Neural cell (in vitro differentiated cells): Measurements from ENCODE around the gene KCNIP3. TPM values are rescaled to one million over a fixed set of nuclear protein-coding genes. Genes with fewer than 3 reads are reported as not detected.

Experiments used
- H2AFZ ChIP-seq: fragments of 200-600, 300-800 bp; sonication (generic), shearing (Covaris generic); 2 replicates; pipeline ENCODE4 v1.6.0; 2014; ENCODE audit warnings: low read depth, mild to moderate bottlenecking, antibody characterized with exemption, low read length, moderate library complexity
- H3F3A ChIP-seq: fragments of 200-600 bp; shearing (Covaris generic); 2 replicates; pipeline ENCODE4 v1.6.1; 2016; ENCODE audit warnings: mild to moderate bottlenecking, moderate library complexity, mixed read lengths, antibody characterized with exemption, low read length; ENCODE audit not compliant: insufficient read depth, poor library complexity, severe bottlenecking
- H3K27ac ChIP-seq: fragments of 200-600, 300-800 bp; sonication (generic), shearing (Covaris generic); 2 replicates; pipeline ENCODE4 v1.5.1; 2014; ENCODE audit warnings: mild to moderate bottlenecking, low read length, moderate library complexity
- H3K27me3 ChIP-seq: fragments of 300-800, 200-600 bp; sonication (generic), shearing (Covaris generic); 2 replicates; pipeline ENCODE4 v1.6.0; 2014; ENCODE audit warnings: mild to moderate bottlenecking, low read depth, low read length, moderate library complexity; ENCODE audit not compliant: insufficient read depth
- H3K36me3 ChIP-seq: fragments of 300-800, 200-600 bp; sonication (generic), shearing (Covaris generic); 2 replicates; pipeline ENCODE4 v1.5.1; 2014; ENCODE audit warnings: mild to moderate bottlenecking, antibody characterized with exemption, low read length, moderate library complexity; ENCODE audit not compliant: insufficient read depth
- H3K4me2 ChIP-seq: fragments of 300-800, 200-600 bp; sonication (generic), shearing (Covaris generic); 2 replicates; pipeline ENCODE4 v1.6.0; 2014; ENCODE audit warnings: mild to moderate bottlenecking, low read length
- H3K4me3 ChIP-seq: fragments of 300-800, 200-600 bp; sonication (generic), shearing (Covaris generic); 2 replicates; pipeline ENCODE4 v1.5.1; 2014; ENCODE audit warnings: mild to moderate bottlenecking, low read length, moderate library complexity
- H3K79me2 ChIP-seq: fragments of 200-600 bp; shearing (Covaris generic); replicated peaks from 2 replicates; pipeline ENCODE4 v1.6.0; 2014; ENCODE audit warnings: mild to moderate bottlenecking, low read length, moderate library complexity; ENCODE audit not compliant: insufficient read depth
- H3K9ac ChIP-seq: fragments of 300-800, 200-600 bp; sonication (generic), shearing (Covaris generic); 2 replicates; pipeline ENCODE4 v1.6.1; 2016; ENCODE audit warnings: mild to moderate bottlenecking, low read length, mixed read lengths
- H3K9me2 ChIP-seq: fragments of 200-600 bp; shearing (Covaris generic); 2 replicates; pipeline ENCODE4 v1.6.1; 2016; ENCODE audit warnings: mild to moderate bottlenecking, low read length, mixed read lengths; ENCODE audit not compliant: insufficient read depth
- H3K9me3 ChIP-seq: fragments of 200-600, 300-800 bp; sonication (generic), shearing (Covaris generic); 2 replicates; pipeline ENCODE4 v1.6.1; 2016; ENCODE audit warnings: mild to moderate bottlenecking, mixed run types, low read length, moderate library complexity, mixed read lengths
- H4K20me1 ChIP-seq: fragments of 200-600 bp; shearing (Covaris generic); 2 replicates; pipeline ENCODE4 v1.6.1; 2016; ENCODE audit warnings: mild to moderate bottlenecking, mixed run types; ENCODE audit not compliant: insufficient read depth
- CTCF ChIP-seq: fragments of 450-650 bp; IDR thresholded peaks from 2 replicates; pipeline ENCODE4 v1.5.1; 2014; ENCODE audit warnings: antibody characterized with exemption, mild to moderate bottlenecking, moderate library complexity; ENCODE audit not compliant: poor library complexity, severe bottlenecking
- EP300 ChIP-seq: fragments of 450-650 bp; conservative IDR thresholded peaks from 2 replicates; pipeline ENCODE4 v1.6.1; 2014; ENCODE audit warnings: antibody characterized with exemption, mild to moderate bottlenecking, moderate library complexity; ENCODE audit not compliant: poor library complexity, severe bottlenecking
- EZH2 ChIP-seq: fragments of 200-600, 300-800 bp; shearing (Covaris generic), sonication (generic); IDR thresholded peaks from 2 replicates; pipeline ENCODE4 v1.6.1; 2014; ENCODE audit warnings: antibody characterized with exemption, low read length, borderline replicate concordance, mild to moderate bottlenecking; ENCODE audit not compliant: insufficient read depth, poor library complexity, severe bottlenecking
- MXI1 ChIP-seq: fragments of 450-650 bp; conservative IDR thresholded peaks from 2 replicates; pipeline ENCODE4 v1.6.1; 2014; ENCODE audit warnings: antibody characterized with exemption, mild to moderate bottlenecking; ENCODE audit not compliant: poor library complexity, severe bottlenecking
- POLR2AphosphoS5 ChIP-seq: IDR thresholded peaks from 2 replicates; pipeline ENCODE4 v1.6.1; 2012
- RAD21 ChIP-seq: fragments of 450-650 bp; conservative IDR thresholded peaks from 2 replicates; pipeline ENCODE4 v1.6.1; 2014; ENCODE audit warnings: antibody characterized with exemption, mild to moderate bottlenecking, moderate library complexity
- REST ChIP-seq: IDR thresholded peaks from 2 replicates; pipeline ENCODE4 v1.6.1; 2012; ENCODE audit warnings: borderline replicate concordance
- SMC3 ChIP-seq: fragments of 450-650 bp; conservative IDR thresholded peaks from 2 replicates; pipeline ENCODE4 v1.6.1; 2014; ENCODE audit warnings: antibody characterized with exemption, mild to moderate bottlenecking, moderate library complexity; ENCODE audit not compliant: poor library complexity
- TAF1 ChIP-seq: IDR thresholded peaks from 2 replicates; pipeline ENCODE4 v1.6.1; 2012; ENCODE audit warnings: low read depth
- polyA plus RNA-seq: library from polyadenylated mRNA; depleted of rRNA; stranded (reverse); fragments of >200 nt; gene quantifications from 2 replicates; pipeline ENCODE4 v1.2.3, GENCODE V29; 2014

The KCNIP3 gene
- polyA plus RNA-seq, 1 donor from 2014 or later: not detected

GRCh38 chr2:95362486-95362885, 65.3 kb downstream of the KCNIP3 start (continued):
- no peak for TF ChIP-seq CTCF
- TF ChIP-seq POLR2AphosphoS5: no peak

GRCh38 chr2:95366514-95366913, 69.4 kb downstream of the KCNIP3 start:
- Histone ChIP-seq H3K79me2 (no peaks in the 10 kb centered on the region), H2AFZ (no peak overlapping the region), H4K20me1 (no peaks in the 10 kb centered on the region)

More at GRCh38 chr2:95366514-95366913, 69.4 kb downstream of the KCNIP3 start:
- no peak overlapping the region for H3K4me3 ChIP-seq
- peaks cover 7% of the 10 kb centered on the region for H3K9me3 ChIP-seq
- no peak overlapping the region for H3K9ac ChIP-seq
- H3K36me3 ChIP-seq: no peaks in the 10 kb centered on the region
- H3K27me3 ChIP-seq: no peaks in the 10 kb centered on the region
- TF ChIP-seq MXI1 (no peak), EP300 (no peak), REST (no peak), CTCF (no peak), EZH2 (no peak), TAF1 (no peak), SMC3 (no peak), RAD21 (no peak), POLR2AphosphoS5 (no peak)
- no peaks in the 10 kb centered on the region for H3K9me2 ChIP-seq
- H3K27ac ChIP-seq: no peak overlapping the region
- H3K4me2 ChIP-seq: no peak overlapping the region
- no peaks in the 10 kb centered on the region for H3F3A ChIP-seq
